Hepatic stellate cell (primary cell): ENCODE data around the gene TAGLN.

ENCODE experiments used
- DNase-seq: peaks from one replicate; pipeline ENCODE4 v3.0.0; 2011; ENCODE audit warnings: low spot score

The TAGLN gene

GRCh38 chr11:117199053-117199915, at the start of gene TAGLN:
Gene TAGLN (plus strand): TSS chr11:117199370. CDS start chr11:117203014, 3,644 bp downstream.
- DNase-seq: peak; percentile 99

- DNase-seq: no peak
Measured at GRCh38 chr11:117152066-117152465, 47.1 kb upstream of the TAGLN start.

GRCh38 chr11:117154468-117154867, 44.7 kb upstream of the TAGLN start:
- no peak for DNase-seq

GRCh38 chr11:117157507-117157906, 41.7 kb upstream of the TAGLN start:
- no peak for DNase-seq

GRCh38 chr11:117159892-117160291, 39.3 kb upstream of the TAGLN start:
- DNase-seq: no peak

- DNase-seq: no peak
Measured at GRCh38 chr11:117160826-117161225, 38.3 kb upstream of the TAGLN start.

- no peak for DNase-seq
Measured at GRCh38 chr11:117166491-117166890, 32.7 kb upstream of the TAGLN start.

DNA sequence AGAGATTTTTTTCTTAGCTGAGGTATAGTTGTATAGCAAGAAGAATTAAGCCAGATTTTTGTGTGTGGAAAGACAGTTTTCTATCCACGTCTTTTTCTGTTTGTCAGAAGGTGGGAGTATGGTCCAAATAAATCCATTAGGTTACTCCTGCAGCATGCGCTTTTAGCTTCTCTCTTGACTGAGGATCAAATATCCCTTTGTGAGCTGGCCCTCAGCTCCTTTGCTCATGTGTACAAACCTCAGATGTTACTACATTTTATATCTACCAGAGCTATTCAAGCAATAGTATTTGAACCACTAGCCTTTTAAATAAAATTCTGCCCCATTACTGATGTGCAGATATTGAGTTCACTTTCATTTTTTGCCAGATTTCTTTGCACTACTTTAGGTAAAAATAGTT, 29.4 kb upstream of the TAGLN start:
- no peak for DNase-seq

DNA sequence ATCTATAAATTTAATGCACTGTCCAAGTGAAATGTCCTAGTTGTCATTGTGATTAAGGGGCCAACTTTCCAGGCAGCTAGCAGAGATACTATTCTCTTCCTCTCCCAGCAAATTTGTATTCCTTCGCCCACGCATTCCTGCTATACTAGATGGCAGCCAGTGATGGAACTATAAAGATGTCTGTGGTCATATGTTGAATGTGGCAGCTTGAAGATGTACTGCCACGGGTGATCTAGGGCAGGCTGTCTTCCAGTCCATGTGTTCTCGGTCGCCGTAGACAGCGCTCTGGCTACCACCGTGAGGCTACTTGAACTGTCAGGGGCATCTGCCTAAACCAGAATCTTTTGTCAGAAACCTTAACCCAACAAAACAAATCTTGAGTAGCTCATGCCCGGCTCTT, 29.0 kb upstream of the TAGLN start:
- no peak for DNase-seq

GRCh38 chr11:117171007-117171403, 28.2 kb upstream of the TAGLN start:
- no peak for DNase-seq

DNA sequence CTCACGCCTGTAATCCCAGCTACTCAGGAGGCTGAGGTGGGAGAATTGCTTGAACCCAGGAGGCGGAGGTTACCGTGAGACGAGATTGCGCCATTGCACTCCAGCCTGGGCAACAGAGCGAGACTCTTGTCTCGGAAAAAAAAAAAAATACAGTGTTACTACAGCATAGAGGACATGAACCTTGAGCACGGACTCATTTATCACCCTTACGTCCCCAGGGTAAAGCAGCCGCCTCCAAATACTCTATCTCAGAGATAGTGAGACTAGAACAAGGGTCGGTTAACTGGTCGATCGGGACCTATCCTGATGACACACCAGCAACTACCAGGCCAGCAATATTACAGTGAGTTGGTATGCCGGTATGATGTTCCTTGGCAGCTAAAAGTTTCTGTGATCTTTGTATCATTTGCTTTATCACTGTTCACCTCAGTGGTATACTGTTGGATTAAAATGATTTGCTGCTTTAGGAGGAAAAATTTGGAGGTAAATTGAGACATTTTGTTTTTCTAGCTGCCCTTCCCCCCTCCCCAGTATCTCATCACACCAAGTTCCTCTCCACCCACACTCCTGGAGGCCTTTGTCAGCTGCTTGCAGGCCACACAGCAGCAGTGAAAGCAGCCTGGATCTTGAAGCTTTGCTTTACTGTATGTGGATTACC, 27.6 kb upstream of the TAGLN start:
- no peak for DNase-seq

GRCh38 chr11:117172724-117173421, 26.3 kb upstream of the TAGLN start:
- DNase-seq: no peak

- no peak for DNase-seq
Measured at GRCh38 chr11:117175104-117175503, 24.1 kb upstream of the TAGLN start.

GRCh38 chr11:117175781-117176180, 23.4 kb upstream of the TAGLN start:
- no peak for DNase-seq

- DNase-seq: no peak
Measured at GRCh38 chr11:117176186-117176585, 23.0 kb upstream of the TAGLN start.

DNA sequence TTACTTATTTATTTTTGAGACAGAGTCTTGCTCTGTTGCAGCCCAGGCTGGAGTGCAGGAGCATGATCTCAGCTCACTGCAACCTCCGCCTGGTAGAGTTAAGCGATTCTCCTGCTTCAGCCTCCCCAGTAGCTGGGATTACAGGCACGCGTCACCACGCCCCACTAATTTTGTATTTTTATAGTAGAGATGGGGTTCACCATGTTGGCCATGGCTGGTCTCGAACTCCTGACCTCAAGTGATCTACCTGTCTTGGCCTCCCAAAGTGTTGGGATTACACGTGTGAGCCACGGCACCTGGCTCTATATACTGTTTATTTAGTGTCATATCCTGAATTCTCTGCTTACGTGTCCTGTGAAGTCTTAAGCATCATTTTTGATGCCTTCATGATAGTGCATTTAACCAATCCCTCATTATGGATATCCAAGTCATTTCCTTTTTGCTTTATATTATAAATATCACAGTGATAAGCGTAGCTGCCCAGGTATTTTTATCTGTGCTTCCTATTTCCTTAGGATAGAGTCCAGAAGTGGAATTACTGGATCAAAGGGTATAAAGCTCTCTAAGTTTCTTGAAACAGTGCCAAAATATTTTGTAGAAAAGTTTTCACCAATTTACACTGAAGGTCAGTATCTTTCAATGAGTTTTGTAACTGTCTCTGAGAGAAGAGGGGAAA, 21.5 kb upstream of the TAGLN start:
- no peak for DNase-seq

DNA sequence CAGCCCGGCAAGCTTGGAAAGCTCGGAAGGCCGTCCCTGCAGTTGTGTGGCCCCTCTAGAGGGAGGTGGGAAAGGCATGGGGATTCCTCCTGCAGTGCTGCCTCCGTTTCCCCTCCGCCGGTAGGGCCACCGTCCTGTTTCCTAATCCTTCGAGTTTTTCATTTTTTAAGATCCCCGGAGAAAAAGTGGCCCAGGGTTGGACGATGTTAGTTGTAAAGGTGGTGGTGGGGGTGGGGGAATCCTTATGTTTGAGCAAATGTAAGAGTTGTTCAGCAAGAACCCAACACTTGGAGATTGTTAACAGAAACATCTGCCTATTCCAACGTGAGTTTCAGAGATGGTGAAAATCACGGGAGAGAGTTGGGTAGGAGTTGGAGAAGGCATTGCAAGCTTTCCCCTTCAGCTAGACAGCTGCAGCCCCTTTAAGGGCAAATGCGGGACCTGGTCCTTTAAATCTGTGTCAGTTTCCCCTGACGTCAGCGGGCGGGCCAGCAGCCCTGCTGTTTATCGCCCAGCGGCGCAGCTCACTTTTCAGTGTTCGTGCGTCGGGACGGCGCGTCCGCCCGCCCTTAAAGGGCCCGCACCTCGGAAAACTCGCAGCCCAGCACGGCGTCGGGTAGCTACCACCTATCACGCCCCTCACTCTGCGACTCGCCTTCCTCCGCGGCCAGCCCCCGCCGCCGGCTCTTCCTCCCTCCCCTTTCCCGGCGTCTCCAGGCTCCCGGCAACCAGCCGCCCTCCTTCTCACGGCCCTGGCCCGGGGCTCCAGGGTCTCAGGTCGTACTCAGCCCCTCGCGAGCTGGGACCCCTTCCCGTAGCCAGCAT, 20.7 kb upstream of the TAGLN start, which contains the start of gene SIDT2:
TSS of gene SIDT2 (plus strand) at position 534 of the 825 bp plus-strand sequence. CDS start 521 bp downstream, outside the sequence.
- DNase-seq: peak; percentile 90

DNA sequence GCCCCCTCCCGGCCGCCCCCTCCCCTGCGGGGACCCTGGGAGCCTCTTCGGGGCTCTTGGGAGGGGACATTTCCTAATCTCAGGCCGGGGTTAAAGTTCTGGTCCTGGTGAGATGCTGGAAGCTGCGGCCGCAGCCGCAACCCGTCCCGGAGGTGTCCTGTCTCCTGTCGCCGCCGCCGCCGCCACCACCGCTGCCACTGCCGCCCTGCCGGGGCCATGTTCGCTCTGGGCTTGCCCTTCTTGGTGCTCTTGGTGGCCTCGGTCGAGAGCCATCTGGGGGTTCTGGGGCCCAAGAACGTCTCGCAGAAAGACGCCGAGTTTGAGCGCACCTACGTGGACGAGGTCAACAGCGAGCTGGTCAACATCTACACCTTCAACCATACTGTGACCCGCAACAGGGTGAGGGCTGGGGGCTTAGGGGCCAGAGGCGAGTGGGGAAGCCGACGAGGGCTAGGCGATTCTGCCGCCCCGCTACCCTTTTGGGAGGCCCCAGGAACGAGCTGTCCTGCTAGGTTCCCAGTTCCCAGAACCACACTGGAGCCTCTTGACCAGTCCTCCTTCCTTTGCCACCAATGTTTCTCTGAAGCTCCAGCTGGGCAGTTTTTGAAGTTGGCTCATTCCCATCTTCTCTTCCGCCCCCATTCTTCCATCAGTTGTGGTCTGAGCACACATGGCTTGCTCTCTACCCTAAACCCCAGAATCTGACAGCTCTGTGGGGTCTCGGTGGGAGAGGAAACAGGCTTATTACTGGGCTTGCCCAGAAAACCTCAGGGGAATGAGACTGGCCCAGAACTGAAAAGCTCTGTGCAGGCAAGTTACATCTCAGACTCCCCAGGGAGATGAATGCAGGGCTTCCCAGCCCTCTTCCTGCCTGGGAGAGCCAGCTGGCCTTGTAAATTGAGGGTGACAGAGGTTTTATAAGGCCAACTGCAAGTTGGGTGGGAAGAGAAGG, 19.8 kb upstream of the TAGLN start:
- DNase-seq: peak; percentile 78

DNA sequence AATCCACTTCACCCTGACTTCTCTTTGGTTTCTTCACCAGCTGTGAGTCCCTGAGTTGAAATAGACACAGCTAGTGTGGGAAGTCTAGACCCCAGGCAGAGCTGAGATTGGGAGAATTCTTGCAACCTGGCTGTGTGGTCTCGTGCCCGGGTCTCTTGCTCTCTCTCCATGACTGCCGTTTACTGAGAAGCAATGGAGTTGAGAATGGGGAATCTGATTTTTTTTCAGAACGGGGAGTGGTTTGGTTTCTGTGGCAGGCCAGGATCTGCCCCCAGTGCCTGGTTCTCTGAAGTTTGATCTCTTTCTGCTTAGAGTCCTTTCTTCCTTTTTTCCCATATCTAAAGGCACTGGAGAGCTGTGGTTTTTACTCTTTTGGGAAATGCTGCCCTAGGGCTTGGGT, 19.1 kb upstream of the TAGLN start:
- DNase-seq: peak; percentile 61
